GM12878 (cell line): ENCODE measurements around the gene MAGI3. TPM values are rescaled to one million over a fixed set of nuclear protein-coding genes. Genes with fewer than 3 reads are reported as not detected.

Source experiments
- ATAC-seq: fragments of 200-7000 bp; cut with Tn5 transposase; 3 replicates; pipeline ENCODE4 v1.9.1; 2020; ENCODE audit warnings: mild to moderate bottlenecking, moderate library complexity
- BruUV-seq: library from RNA; stranded (reverse); fragments of 400-500 nt; replicated peaks from 2 replicates; lab custom pipeline; 2021; lab: Mats Ljungman, UMichigan
- CTCF ChIA-PET: fragments of 300-600 bp; sonication (Branson Sonifier 250); formaldehyde crosslinking; extraction: SDS; loops from one replicate; lab custom pipeline; 2021; ENCODE audit warnings: inconsistent platforms; lab: Yijun Ruan, JAX
- POLR2A ChIA-PET: fragments of 350-600 bp; formaldehyde crosslinking; extraction: SDS; loops from one replicate; lab custom pipeline; 2021; ENCODE audit warnings: inconsistent platforms; lab: Charles Lee
- RAD21 ChIA-PET: fragments of 300-600 bp; sonication (Branson Sonifier 250); formaldehyde crosslinking; loops from one replicate; lab custom pipeline; 2023; ENCODE audit warnings: antibody characterized with exemption; ENCODE audit not compliant: unreplicated experiment; lab: Charles Lee
- SMC1A ChIA-PET: fragments of 300-600 bp; sonication (Branson Sonifier 250); formaldehyde crosslinking; loops from one replicate; lab custom pipeline; 2023; ENCODE audit not compliant: unreplicated experiment, uncharacterized antibody; lab: Charles Lee
- DNase-seq: peaks from one replicate; pipeline ENCODE4 v3.0.0-alpha.2; 2011; ENCODE audit warnings: low read depth, low spot score
- FAIRE-seq: peaks from 3 replicates; lab custom pipeline; 2011; peaks lifted over from hg19 to GRCh38; lab: Jason Lieb, UNC
- H2AFZ ChIP-seq: 2 replicates; pipeline ENCODE4 v1.6.0; 2011; ENCODE audit warnings: low read depth, low read length, control low read depth; ENCODE audit not compliant: control insufficient read depth
- H3K27ac ChIP-seq: 2 replicates; pipeline ENCODE4 v1.5.1; 2011; ENCODE audit warnings: control low read depth; ENCODE audit not compliant: control insufficient read depth, insufficient read depth
- H3K27me3 ChIP-seq, 2 experiments: replicated peaks in 1 of 2; 2 replicates each; pipeline versions ENCODE4 v1.6.0 to v1.6.1; 2011; ENCODE audit warnings: low read length in 1 of 2; ENCODE audit not compliant: control insufficient read depth in 2 of 2, insufficient read depth in 2 of 2
- H3K36me3 ChIP-seq, 2 experiments: 2 replicates each; pipeline ENCODE4 v1.5.1; 2011; ENCODE audit warnings: low read length in 1 of 2; ENCODE audit not compliant: control insufficient read depth in 2 of 2, insufficient read depth in 2 of 2
- H3K4me1 ChIP-seq: 2 replicates; pipeline ENCODE4 v1.6.1; 2011; ENCODE audit warnings: mild to moderate bottlenecking, low read length, moderate library complexity, mixed read lengths; ENCODE audit not compliant: control insufficient read depth, insufficient read depth
- H3K4me2 ChIP-seq: 2 replicates; pipeline ENCODE4 v1.6.0; 2011; ENCODE audit warnings: control low read depth; ENCODE audit not compliant: control insufficient read depth, insufficient read depth
- H3K4me3 ChIP-seq: fragments of 200-600 bp; sonication (generic); 2 replicates; pipeline ENCODE4 v1.5.1; 2016
- H3K79me2 ChIP-seq: 2 replicates; pipeline ENCODE4 v1.6.0; 2011; ENCODE audit warnings: low read length; ENCODE audit not compliant: control insufficient read depth, insufficient read depth
- H3K9ac ChIP-seq: 2 replicates; pipeline ENCODE4 v1.8.0; 2011; ENCODE audit warnings: low read length, control low read depth, mixed read lengths; ENCODE audit not compliant: control insufficient read depth, insufficient read depth
- H3K9me3 ChIP-seq: replicated peaks from 3 replicates; pipeline ENCODE4 v1.5.1; 2011; ENCODE audit warnings: mild to moderate bottlenecking, low read length; ENCODE audit not compliant: control insufficient read depth, insufficient read depth
- H4K20me1 ChIP-seq: 2 replicates; pipeline ENCODE4 v1.6.0; 2011; ENCODE audit not compliant: control insufficient read depth, insufficient read depth
- ESRRA ChIP-seq: IDR thresholded peaks from 2 replicates; pipeline ENCODE4 v1.6.1; 2012; ENCODE audit warnings: mild to moderate bottlenecking, low read length, improper control_type of control experiment
- NFXL1 ChIP-seq: fragments of 450-650 bp; IDR thresholded peaks from 2 replicates; pipeline ENCODE4 v1.6.1; 2017; ENCODE audit warnings: antibody characterized with exemption, mild to moderate bottlenecking, borderline replicate concordance
- RUNX3 ChIP-seq: IDR thresholded peaks from 2 replicates; pipeline ENCODE4 v1.6.1; 2012; ENCODE audit warnings: low read length, inconsistent platforms
- SUZ12 ChIP-seq: fragments of 200-600 bp; sonication (generic); IDR thresholded peaks from one replicate; pipeline ENCODE4 v1.6.1; 2018; ENCODE audit warnings: antibody characterized with exemption, mild to moderate bottlenecking; ENCODE audit not compliant: unreplicated experiment
- ZBED1 ChIP-seq: IDR thresholded peaks from 2 replicates; pipeline ENCODE4 v1.6.1; 2016; ENCODE audit warnings: borderline replicate concordance
- ZBTB4 ChIP-seq: fragments of 450-650 bp; formaldehyde crosslinking; IDR thresholded peaks from 2 replicates; pipeline ENCODE4 v1.4.0; 2022; ENCODE audit warnings: mild to moderate bottlenecking, moderate library complexity
- WGBS: methylation state at CpG from one replicate; pipeline ENCODE4 v1.1.6; 2016; ENCODE audit warnings: low lambda C conversion rate; ENCODE audit not compliant: insufficient replicate concordance, insufficient coverage; ENCODE audit errors: missing lambda C conversion rate; 5-methylcytosine and 5-hydroxymethylcytosine counted together
- in situ Hi-C: fragments of 300-500 bp; cut with MboI; formaldehyde crosslinking; loops from 9 replicates; pipeline ENCODE4 v1.14.3; 2018; ENCODE audit warnings: mixed read lengths
- intact Hi-C: fragments of 100-400 bp; cut with micrococcal nuclease; formaldehyde crosslinking; loops from one replicate; pipeline ENCODE4 v1.14.2; 2022; ENCODE audit not compliant: unreplicated experiment
- polyA plus RNA-seq, 11 experiments: library from polyadenylated mRNA; depleted of rRNA in 4 of 11; unstranded in 6 of 11; stranded (reverse) in 5 of 11; fragments of >200 nt; fragmentation: Nextera tagmentation in 4 of 11; fragmentation: Illumina TruSeq in 1 of 11; extraction: Ambion mirVana in 4 of 11; extraction: Trizol in 1 of 11; gene quantifications; 1 replicate in 1 of 11; 2 replicates in 10 of 11; pipeline versions ENCODE4 v1.2.1 to v1.2.3, GENCODE V29; 2011 to 2016; ENCODE audit warnings: inconsistent platforms in 2 of 11, missing spikeins in 2 of 11, low read depth in 1 of 11
- total RNA-seq, 4 experiments: library from RNA; depleted of rRNA in 3 of 4; stranded (reverse); fragments of >200 nt in 3 of 4; fragmentation: Illumina TruSeq in 1 of 4; extraction: Trizol in 1 of 4; gene quantifications; 2 replicates each; pipeline versions ENCODE4 v1.2.1 to v1.2.3, GENCODE V29; 2013 to 2021
- TF ChIP-seq, protein P1 (sequence below): IDR thresholded peaks from 2 replicates; pipeline ENCODE4 v1.6.1; 2012; ENCODE audit warnings: low read length, inconsistent platforms
- TF ChIP-seq, protein P2 (sequence below): IDR thresholded peaks from 2 replicates; pipeline ENCODE4 v1.6.1; 2011; ENCODE audit warnings: borderline replicate concordance, low read depth, mild to moderate bottlenecking, moderate library complexity, mixed read lengths, low read length; ENCODE audit not compliant: insufficient read depth; ENCODE audit errors: extremely low read length

MAGI3 gene
- total and polyA plus RNA-seq, 10 of the 15 experiments (the other 5 are each of a cell fraction or from before 2014, with no cell fraction given) = 0.17 to 0.65 (median 0.32) TPM

DNA sequence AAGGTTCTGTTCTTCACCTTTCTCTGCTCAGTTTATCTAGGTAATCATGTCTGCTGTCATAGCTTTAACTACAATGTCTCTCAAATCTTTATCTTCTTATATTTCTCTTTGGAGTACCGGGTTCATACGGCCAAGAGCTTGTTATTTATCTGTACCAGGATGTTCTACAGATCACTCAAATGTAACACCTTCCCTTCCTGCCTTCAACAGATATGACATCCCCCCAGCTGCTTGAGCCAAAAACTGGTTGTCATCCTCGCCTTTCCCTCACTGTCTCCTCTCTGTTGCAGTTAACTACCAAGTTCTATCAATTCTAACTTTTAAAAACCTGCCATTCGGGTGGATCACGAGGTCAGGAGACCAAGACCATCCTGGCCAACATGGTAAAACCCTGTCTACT is 220.1 kb downstream of the MAGI3 start:
- Histone ChIP-seq H3K27me3 (no peaks in the 10 kb centered on the region), H2AFZ (no peak overlapping the region), H3K4me3 (no peak overlapping the region), H4K20me1 (no peaks in the 10 kb centered on the region), H3K4me2 (no peak overlapping the region), H3K9me3 (no peaks in the 10 kb centered on the region), H3K4me1 (no peaks in the 10 kb centered on the region), H3K9ac (no peak overlapping the region), H3K79me2 (no peaks in the 10 kb centered on the region), H3K27ac (no peak overlapping the region), H3K36me3 (no peaks in the 10 kb centered on the region)
- intact Hi-C loops (no loop called here), in situ Hi-C loops (no loop called here)
- ChIA-PET POLR2A (no interaction called here), SMC1A (interaction anchor here (0.7 kb wide), 1 partner anchor 1459 kb away, joined by 3 read pairs; no protein-coding TSS in a partner anchor), RAD21 (no interaction called here), CTCF (no interaction called here)
- DNase-seq (no peak), FAIRE-seq (no peak), ATAC-seq (no peak)
- WGBS = 58% methylated on average over 5 of the region's 5 CpGs
- BruUV-seq = no TSS peak
- TF ChIP-seq, protein P1, sequence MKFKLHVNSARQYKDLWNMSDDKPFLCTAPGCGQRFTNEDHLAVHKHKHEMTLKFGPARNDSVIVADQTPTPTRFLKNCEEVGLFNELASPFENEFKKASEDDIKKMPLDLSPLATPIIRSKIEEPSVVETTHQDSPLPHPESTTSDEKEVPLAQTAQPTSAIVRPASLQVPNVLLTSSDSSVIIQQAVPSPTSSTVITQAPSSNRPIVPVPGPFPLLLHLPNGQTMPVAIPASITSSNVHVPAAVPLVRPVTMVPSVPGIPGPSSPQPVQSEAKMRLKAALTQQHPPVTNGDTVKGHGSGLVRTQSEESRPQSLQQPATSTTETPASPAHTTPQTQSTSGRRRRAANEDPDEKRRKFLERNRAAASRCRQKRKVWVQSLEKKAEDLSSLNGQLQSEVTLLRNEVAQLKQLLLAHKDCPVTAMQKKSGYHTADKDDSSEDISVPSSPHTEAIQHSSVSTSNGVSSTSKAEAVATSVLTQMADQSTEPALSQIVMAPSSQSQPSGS = no peak
- TF ChIP-seq NFXL1 (no peak), ESRRA (no peak), ZBTB4 (CRISPR knock-in tag) (no peak), ZBED1 (no peak), SUZ12 (no peak), RUNX3 (no peak)
- TF ChIP-seq, protein P2, sequence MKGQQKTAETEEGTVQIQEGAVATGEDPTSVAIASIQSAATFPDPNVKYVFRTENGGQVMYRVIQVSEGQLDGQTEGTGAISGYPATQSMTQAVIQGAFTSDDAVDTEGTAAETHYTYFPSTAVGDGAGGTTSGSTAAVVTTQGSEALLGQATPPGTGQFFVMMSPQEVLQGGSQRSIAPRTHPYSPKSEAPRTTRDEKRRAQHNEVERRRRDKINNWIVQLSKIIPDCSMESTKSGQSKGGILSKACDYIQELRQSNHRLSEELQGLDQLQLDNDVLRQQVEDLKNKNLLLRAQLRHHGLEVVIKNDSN = no peak
